SK-N-SH (cell line): ENCODE data around the gene NEURL1. TPM values are rescaled to one million over a fixed set of nuclear protein-coding genes. Genes with fewer than 3 reads are reported as not detected.

Experiments used
- CTCF ChIA-PET: fragments of 300-600, 350-600 bp; formaldehyde crosslinking; extraction: SDS; loops from one replicate; lab custom pipeline; 2021; lab: Yijun Ruan, JAX
- POLR2A ChIA-PET: fragments of 350-600 bp; sonication (Branson Sonifier 250); formaldehyde crosslinking; extraction: SDS; loops from one replicate; lab custom pipeline; 2020; ENCODE audit warnings: antibody characterized with exemption, inconsistent platforms; lab: Yijun Ruan, JAX
- DNase-seq: peaks from one replicate; pipeline ENCODE4 v3.0.0; 2012
- H2AFZ ChIP-seq: fragments of 200-600 bp; sonication (generic); 2 replicates; pipeline ENCODE4 v1.8.1; 2016; ENCODE audit warnings: antibody characterized with exemption, mild to moderate bottlenecking, low read depth
- H3F3A ChIP-seq: fragments of 200-600 bp; sonication (generic); replicated peaks from 2 replicates; pipeline ENCODE3; 2016; ENCODE audit warnings: antibody characterized with exemption, mild to moderate bottlenecking; ENCODE audit not compliant: insufficient read depth
- H3K27ac ChIP-seq, 2 experiments: fragments of 200-500 bp in 1 of 2; fragments of 200-600 bp in 1 of 2; sonication (Bioruptor generic) in 1 of 2; sonication (generic), shearing (Covaris generic) in 1 of 2; 2 replicates each; pipeline versions ENCODE4 v1.5.1 to v1.6.1; 2014 to 2016; ENCODE audit warnings: low read depth in 2 of 2, inconsistent platforms in 1 of 2, low read length in 1 of 2, mild to moderate bottlenecking in 1 of 2, mixed read lengths in 1 of 2
- H3K27me3 ChIP-seq: fragments of 200-600 bp; sonication (generic), shearing (Covaris generic); 2 replicates; pipeline ENCODE4 v1.6.1; 2016; ENCODE audit warnings: mixed run types; ENCODE audit not compliant: insufficient read depth
- H3K36me3 ChIP-seq, 2 experiments: fragments of 200-500 bp in 1 of 2; fragments of 200-600 bp in 1 of 2; sonication (Bioruptor generic) in 1 of 2; sonication (generic) in 1 of 2; replicated peaks in 1 of 2; 2 replicates each; pipeline versions ENCODE3 to v1.5.1; 2014 to 2016; ENCODE audit warnings: low read length in 1 of 2, mild to moderate bottlenecking in 1 of 2; ENCODE audit not compliant: insufficient read depth in 2 of 2, control insufficient read depth in 1 of 2
- H3K4me1 ChIP-seq, 2 experiments: fragments of 200-500 bp in 1 of 2; fragments of 200-600 bp in 1 of 2; sonication (Bioruptor generic) in 1 of 2; sonication (generic), shearing (Covaris generic) in 1 of 2; 2 replicates each; pipeline versions ENCODE4 v1.5.1 to v1.6.1; 2014 to 2016; ENCODE audit warnings: low read depth in 1 of 2, low read length in 1 of 2, mixed run types in 1 of 2; ENCODE audit not compliant: insufficient read depth in 2 of 2, control insufficient read depth in 1 of 2
- H3K4me2 ChIP-seq: fragments of 200-600 bp; sonication (generic), shearing (Covaris generic); 2 replicates; pipeline ENCODE4 v1.6.1; 2017; ENCODE audit warnings: mixed run types
- H3K4me3 ChIP-seq, 2 experiments: fragments of 200-500 bp in 1 of 2; fragments of 200-600 bp in 1 of 2; sonication (Bioruptor generic) in 1 of 2; sonication (generic), shearing (Covaris generic) in 1 of 2; 2 replicates each; pipeline versions ENCODE4 v1.5.1 to v1.8.1; 2014 to 2016; ENCODE audit warnings: low read depth in 2 of 2, inconsistent platforms in 1 of 2, low read length in 1 of 2, mild to moderate bottlenecking in 1 of 2, mixed read lengths in 1 of 2, moderate library complexity in 1 of 2
- H3K79me2 ChIP-seq: fragments of 200-600 bp; sonication (generic); 2 replicates; pipeline ENCODE4 v1.8.1; 2017; ENCODE audit warnings: mild to moderate bottlenecking; ENCODE audit not compliant: insufficient read depth
- H3K9ac ChIP-seq: fragments of 200-600 bp; sonication (generic); 2 replicates; pipeline ENCODE4 v1.6.1; 2017; ENCODE audit warnings: mixed run types
- H3K9me2 ChIP-seq: fragments of 200-600 bp; sonication (generic); 2 replicates; pipeline ENCODE4 v1.6.1; 2017; ENCODE audit warnings: mixed run types
- H3K9me3 ChIP-seq: fragments of 200-600 bp; sonication (generic); 2 replicates; pipeline ENCODE4 v1.6.1; 2017; ENCODE audit warnings: mixed run types, mild to moderate bottlenecking, moderate library complexity
- H4K20me1 ChIP-seq: fragments of 200-600 bp; sonication (generic); 2 replicates; pipeline ENCODE4 v1.6.1; 2017; ENCODE audit warnings: mild to moderate bottlenecking, mixed run types; ENCODE audit not compliant: insufficient read depth
- CHD2 ChIP-seq: fragments of 150-350 bp; IDR thresholded peaks from 2 replicates; pipeline ENCODE4 v1.6.1; 2018; ENCODE audit warnings: low read length; ENCODE audit not compliant: partially characterized antibody
- EP300 ChIP-seq, 2 experiments: IDR thresholded peaks; 2 replicates each; pipeline versions ENCODE4 v1.4.0 to v1.6.1; 2012; ENCODE audit warnings: borderline replicate concordance in 1 of 2, low read depth in 1 of 2, low read length in 1 of 2
- IRF3 ChIP-seq: fragments of 150-350 bp; IDR thresholded peaks from 2 replicates; pipeline ENCODE4 v1.6.1; 2016; ENCODE audit warnings: mild to moderate bottlenecking, low read depth, low read length
- NRF1 ChIP-seq: IDR thresholded peaks from 2 replicates; pipeline ENCODE4 v1.6.1; 2012; ENCODE audit warnings: low read depth, mild to moderate bottlenecking, low read length
- POLR2AphosphoS5 ChIP-seq: IDR thresholded peaks from 2 replicates; pipeline ENCODE4 v1.6.1; 2012; ENCODE audit warnings: low read depth, low read length
- RXRA ChIP-seq: IDR thresholded peaks from 2 replicates; pipeline ENCODE4 v1.4.0; 2012; ENCODE audit warnings: low read depth, mild to moderate bottlenecking, borderline replicate concordance
- SIN3A ChIP-seq: IDR thresholded peaks from 2 replicates; pipeline ENCODE4 v1.6.1; 2012; ENCODE audit warnings: low read depth, mild to moderate bottlenecking, low read length, moderate library complexity, borderline replicate concordance
- SMC3 ChIP-seq: IDR thresholded peaks from 2 replicates; pipeline ENCODE4 v1.6.1; 2012; ENCODE audit warnings: low read depth, low read length, improper control_type of control experiment
- TEAD4 ChIP-seq: IDR thresholded peaks from 2 replicates; pipeline ENCODE4 v1.4.0; 2012; ENCODE audit warnings: mild to moderate bottlenecking, borderline replicate concordance; ENCODE audit not compliant: insufficient read depth
- USF1 ChIP-seq: IDR thresholded peaks from 2 replicates; pipeline ENCODE4 v1.4.0; 2012; ENCODE audit warnings: low read depth, borderline replicate concordance
- ZBTB33 ChIP-seq: IDR thresholded peaks from 2 replicates; pipeline ENCODE4 v1.4.0; 2012; ENCODE audit warnings: low read depth, borderline replicate concordance
- WGBS: methylation state at CpG from one replicate; pipeline ENCODE4 v1.1.6; 2017; ENCODE audit warnings: low lambda C conversion rate; 5-methylcytosine and 5-hydroxymethylcytosine counted together
- polyA plus RNA-seq, 3 experiments: library from polyadenylated mRNA; depleted of rRNA; stranded (reverse); fragments of >200 nt; gene quantifications; 2 replicates each; pipeline ENCODE4 v1.2.3, GENCODE V29; 2012
- TF ChIP-seq, protein P1 (sequence below): IDR thresholded peaks from 2 replicates; pipeline ENCODE4; 2012

The NEURL1 gene
- polyA plus RNA-seq, 1 of the 3 experiments (the other 2 are of a cell fraction), result 0.05 TPM

- Histone ChIP-seq H3F3A (no peaks in the 10 kb centered on the region), H3K9me2 (no peaks in the 10 kb centered on the region), H3K27ac (no peak overlapping the region), H3K4me3 (no peak overlapping the region), H3K4me2 (no peak overlapping the region), H3K79me2 (no peaks in the 10 kb centered on the region), H2AFZ (no peak overlapping the region), H4K20me1 (no peaks in the 10 kb centered on the region), H3K27me3 (0 out of 2 replicates have a peak, but pooled peaks cover 3% of the 10 kb centered on the region), H3K9me3 (no peaks in the 10 kb centered on the region), H3K36me3 (no peaks in the 10 kb centered on the region), H3K4me1 (peaks cover 0 to 8% of the 10 kb centered on the region in 2 experiments; a peak in 1 of 4 replicates), H3K9ac (no peak overlapping the region)
- POLR2A ChIA-PET, result no interaction called here
- WGBS, result 92% methylated on average over 2 of the region's 8 CpGs
- CTCF ChIA-PET, result no interaction called here
- peak; percentile 16 for DNase-seq
- TF ChIP-seq IRF3, result no peak
- TF ChIP-seq CHD2, result no peak
- no peak for TF ChIP-seq RXRA
- TF ChIP-seq NRF1, result no peak
- no peak for TF ChIP-seq ZBTB33
- TF ChIP-seq SMC3, result no peak
- TF ChIP-seq TEAD4, result no peak
- TF ChIP-seq SIN3A, result no peak
- TF ChIP-seq POLR2AphosphoS5, result no peak
- TF ChIP-seq, protein P1, sequence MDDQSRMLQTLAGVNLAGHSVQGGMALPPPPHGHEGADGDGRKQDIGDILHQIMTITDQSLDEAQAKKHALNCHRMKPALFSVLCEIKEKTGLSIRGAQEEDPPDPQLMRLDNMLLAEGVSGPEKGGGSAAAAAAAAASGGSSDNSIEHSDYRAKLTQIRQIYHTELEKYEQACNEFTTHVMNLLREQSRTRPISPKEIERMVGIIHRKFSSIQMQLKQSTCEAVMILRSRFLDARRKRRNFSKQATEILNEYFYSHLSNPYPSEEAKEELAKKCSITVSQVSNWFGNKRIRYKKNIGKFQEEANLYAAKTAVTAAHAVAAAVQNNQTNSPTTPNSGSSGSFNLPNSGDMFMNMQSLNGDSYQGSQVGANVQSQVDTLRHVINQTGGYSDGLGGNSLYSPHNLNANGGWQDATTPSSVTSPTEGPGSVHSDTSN, result no peak
- TF ChIP-seq USF1, result no peak
- no peak for TF ChIP-seq EP300 (IDR thresholded peaks at IDR 0.05; ENCODE audit: borderline replicate concordance in 1 of 2, low read depth in 1 of 2, low read length in 1 of 2)
These were observed 20.0 kb downstream of the NEURL1 start for GRCh38 chr10:103513380-103514060.
